LNCaP clone FGC (cell line): ENCODE results near the gene GPR158.
A peak's percentile ranks its signal among the peaks of the same experiment; 100 is the strongest.
"Not testable (repeated sequence)": the region's sequence is repeated elsewhere in the genome, so short reads cannot be mapped to it uniquely, and the experiment has no call there.

Experiments
- DNase-seq: peaks from one replicate; pipeline ENCODE4 v3.0.0-alpha.2; 2011; ENCODE audit warnings: low read depth
- H3K4me3 ChIP-seq: 2 replicates; pipeline ENCODE4 v1.5.1; 2011; ENCODE audit warnings: mild to moderate bottlenecking, low read depth, low read length, control low read depth
- CTCF ChIP-seq: IDR thresholded peaks from 2 replicates; pipeline ENCODE4 v1.5.1; 2012; ENCODE audit warnings: mild to moderate bottlenecking; ENCODE audit not compliant: control insufficient read depth, insufficient read depth; ENCODE audit errors: extremely low read depth

The GPR158 gene

GRCh38 chr10:25327273-25327672 is 152.5 kb downstream of the GPR158 start:
- DNase-seq = no peak
- TF ChIP-seq CTCF = no peak

GRCh38 chr10:25328361-25328760 is 153.6 kb downstream of the GPR158 start:
- DNase-seq = peak; percentile 86
- H3K4me3 ChIP-seq = no peak overlapping the region
- no peak for TF ChIP-seq CTCF

More at GRCh38 chr10:25327273-25327672, 152.5 kb downstream of the GPR158 start:
- H3K4me3 ChIP-seq = no peak overlapping the region

GRCh38 chr10:25329587-25329986 is 154.8 kb downstream of the GPR158 start:
- DNase-seq = not testable (repeated sequence)

GRCh38 chr10:25334445-25334844 is 159.6 kb downstream of the GPR158 start:
- H3K4me3 ChIP-seq = no peak overlapping the region

More at GRCh38 chr10:25329587-25329986, 154.8 kb downstream of the GPR158 start:
- H3K4me3 ChIP-seq = not testable (repeated sequence)

GRCh38 chr10:25336330-25336729 is 161.5 kb downstream of the GPR158 start:
- TF ChIP-seq CTCF = no peak
- no peak for DNase-seq
- no peak overlapping the region for H3K4me3 ChIP-seq

More at GRCh38 chr10:25334445-25334844, 159.6 kb downstream of the GPR158 start:
- TF ChIP-seq CTCF = no peak
- peak; percentile 67 for DNase-seq

GRCh38 chr10:25338271-25338670 is 163.5 kb downstream of the GPR158 start:
- no peak for DNase-seq
- TF ChIP-seq CTCF = no peak
- H3K4me3 ChIP-seq = no peak overlapping the region

- TF ChIP-seq CTCF = no peak
- H3K4me3 ChIP-seq = no peak overlapping the region
- DNase-seq = peak; percentile 81
These were observed 165.2 kb downstream of the GPR158 start for GRCh38 chr10:25339966-25340365.

- no peak for DNase-seq
- H3K4me3 ChIP-seq = no peak overlapping the region
- no peak for TF ChIP-seq CTCF
These were observed 174.7 kb downstream of the GPR158 start for GRCh38 chr10:25349520-25349919.
